Fibroblast of lung (primary cell): Measurements from ENCODE around the gene PRR23E.

Experiments
- CTCF ChIP-seq, 2 donors: IDR thresholded peaks in 1 of 2; conservative IDR thresholded peaks in 1 of 2; 1 replicate in 1 of 2; 2 replicates in 1 of 2; pipeline ENCODE4 v1.5.1; 2011 to 2012; ENCODE audit warnings: low read length in 2 of 2, control low read depth in 1 of 2, inconsistent platforms in 1 of 2, low read depth in 1 of 2, mild to moderate bottlenecking in 1 of 2
- EZH2 ChIP-seq: IDR thresholded peaks from 2 replicates; pipeline ENCODE4 v1.5.1; 2012; ENCODE audit warnings: low read length, control low read depth, mild to moderate bottlenecking; ENCODE audit errors: missing control alignments

GRCh38 chr3:127194601-127195187 is 1.8 kb downstream of the PRR23E start:
- no peak for TF ChIP-seq CTCF (conservative IDR thresholded peaks at IDR 0.05 in 1 of 2, IDR thresholded peaks at IDR 0.05 in 1 of 2; ENCODE audit: low read depth in 1 of 2, low read length in 2 of 2)
- no peak for TF ChIP-seq EZH2
